Neural cell (in vitro differentiated cells): ENCODE measurements around the gene POU4F3.

Experiments used
- EZH2 ChIP-seq: fragments of 200-600, 300-800 bp; shearing (Covaris generic), sonication (generic); IDR thresholded peaks from 2 replicates; pipeline ENCODE4 v1.6.1; 2014; ENCODE audit warnings: antibody characterized with exemption, low read length, borderline replicate concordance, mild to moderate bottlenecking; ENCODE audit not compliant: insufficient read depth, poor library complexity, severe bottlenecking
- POLR2AphosphoS5 ChIP-seq: IDR thresholded peaks from 2 replicates; pipeline ENCODE4 v1.6.1; 2012
- RAD21 ChIP-seq: fragments of 450-650 bp; conservative IDR thresholded peaks from 2 replicates; pipeline ENCODE4 v1.6.1; 2014; ENCODE audit warnings: antibody characterized with exemption, mild to moderate bottlenecking, moderate library complexity
- TF ChIP-seq, protein P1 (sequence below): fragments of 450-650 bp; IDR thresholded peaks from 2 replicates; pipeline ENCODE4 v1.5.1; 2014; ENCODE audit warnings: antibody characterized with exemption, mild to moderate bottlenecking, moderate library complexity; ENCODE audit not compliant: poor library complexity, severe bottlenecking

DNA sequence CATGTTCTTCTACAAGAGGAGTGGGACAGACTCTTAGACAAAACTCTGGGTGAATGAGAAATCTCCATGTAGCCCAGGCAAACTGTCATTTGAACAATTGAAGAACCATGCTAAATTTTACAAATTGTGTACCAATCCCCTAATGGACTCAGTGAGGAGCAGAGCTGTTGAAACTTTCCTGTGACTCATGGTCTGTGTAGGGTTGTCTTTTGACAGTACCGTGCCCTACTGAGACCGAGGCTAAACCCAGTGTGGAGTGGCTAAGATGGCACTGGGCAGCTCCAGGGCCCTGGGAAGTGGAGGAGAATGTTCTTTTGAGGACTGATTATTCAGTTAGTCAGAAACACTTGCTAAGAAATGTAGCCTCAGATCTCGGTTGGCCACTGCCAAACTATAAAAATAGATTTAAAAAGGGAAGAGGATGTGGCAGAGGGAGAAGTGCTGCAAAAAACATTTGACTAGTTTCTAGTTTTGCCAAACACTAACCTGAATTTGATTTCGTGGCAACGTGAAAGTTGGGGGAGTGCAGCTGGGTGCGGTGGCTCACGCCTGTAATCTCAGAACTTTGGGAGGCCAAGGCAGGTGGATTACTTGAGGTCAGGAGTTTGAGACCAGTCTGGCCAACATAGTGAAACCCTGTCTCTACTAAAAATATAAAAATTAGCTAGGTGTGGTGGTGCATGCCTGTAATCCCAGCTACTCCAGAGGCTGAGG is 24.7 kb downstream of the POU4F3 start:
- TF ChIP-seq, protein P1, sequence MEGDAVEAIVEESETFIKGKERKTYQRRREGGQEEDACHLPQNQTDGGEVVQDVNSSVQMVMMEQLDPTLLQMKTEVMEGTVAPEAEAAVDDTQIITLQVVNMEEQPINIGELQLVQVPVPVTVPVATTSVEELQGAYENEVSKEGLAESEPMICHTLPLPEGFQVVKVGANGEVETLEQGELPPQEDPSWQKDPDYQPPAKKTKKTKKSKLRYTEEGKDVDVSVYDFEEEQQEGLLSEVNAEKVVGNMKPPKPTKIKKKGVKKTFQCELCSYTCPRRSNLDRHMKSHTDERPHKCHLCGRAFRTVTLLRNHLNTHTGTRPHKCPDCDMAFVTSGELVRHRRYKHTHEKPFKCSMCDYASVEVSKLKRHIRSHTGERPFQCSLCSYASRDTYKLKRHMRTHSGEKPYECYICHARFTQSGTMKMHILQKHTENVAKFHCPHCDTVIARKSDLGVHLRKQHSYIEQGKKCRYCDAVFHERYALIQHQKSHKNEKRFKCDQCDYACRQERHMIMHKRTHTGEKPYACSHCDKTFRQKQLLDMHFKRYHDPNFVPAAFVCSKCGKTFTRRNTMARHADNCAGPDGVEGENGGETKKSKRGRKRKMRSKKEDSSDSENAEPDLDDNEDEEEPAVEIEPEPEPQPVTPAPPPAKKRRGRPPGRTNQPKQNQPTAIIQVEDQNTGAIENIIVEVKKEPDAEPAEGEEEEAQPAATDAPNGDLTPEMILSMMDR, result no peak
- no peak for TF ChIP-seq EZH2
- no peak for TF ChIP-seq POLR2AphosphoS5
- no peak for TF ChIP-seq RAD21
